Raji (cell line): ENCODE results near the gene ABLIM1.

Source experiments
- POLR2A ChIP-seq: IDR thresholded peaks from 2 replicates; pipeline ENCODE4 v1.6.1; 2011; ENCODE audit warnings: low read depth, low read length, control low read depth; ENCODE audit not compliant: insufficient read depth

Gene ABLIM1

GRCh38 chr10:114600057-114600456 lies 58.0 kb downstream of the ABLIM1 start:
- no peak for TF ChIP-seq POLR2A

DNA sequence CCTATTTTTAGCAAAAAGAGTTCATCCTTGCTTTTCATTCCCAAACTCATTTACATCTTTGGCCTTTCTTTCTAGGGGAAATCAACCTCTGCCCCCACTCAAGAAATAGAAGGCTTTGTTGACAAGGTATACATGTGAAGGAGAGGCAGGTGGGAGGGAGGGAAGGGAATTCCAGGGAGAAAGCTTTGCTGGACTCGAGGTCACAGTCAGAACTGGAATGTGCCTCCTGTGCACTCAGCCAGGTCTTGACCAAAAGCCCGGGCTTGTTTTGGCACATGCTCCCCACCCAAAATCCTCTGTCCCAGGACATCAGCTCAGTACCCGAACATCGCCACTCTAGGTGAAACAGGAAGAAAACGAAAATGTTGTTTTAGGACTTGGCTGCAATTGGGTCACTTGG lies 61.3 kb downstream of the ABLIM1 start:
- TF ChIP-seq POLR2A: no peak

DNA sequence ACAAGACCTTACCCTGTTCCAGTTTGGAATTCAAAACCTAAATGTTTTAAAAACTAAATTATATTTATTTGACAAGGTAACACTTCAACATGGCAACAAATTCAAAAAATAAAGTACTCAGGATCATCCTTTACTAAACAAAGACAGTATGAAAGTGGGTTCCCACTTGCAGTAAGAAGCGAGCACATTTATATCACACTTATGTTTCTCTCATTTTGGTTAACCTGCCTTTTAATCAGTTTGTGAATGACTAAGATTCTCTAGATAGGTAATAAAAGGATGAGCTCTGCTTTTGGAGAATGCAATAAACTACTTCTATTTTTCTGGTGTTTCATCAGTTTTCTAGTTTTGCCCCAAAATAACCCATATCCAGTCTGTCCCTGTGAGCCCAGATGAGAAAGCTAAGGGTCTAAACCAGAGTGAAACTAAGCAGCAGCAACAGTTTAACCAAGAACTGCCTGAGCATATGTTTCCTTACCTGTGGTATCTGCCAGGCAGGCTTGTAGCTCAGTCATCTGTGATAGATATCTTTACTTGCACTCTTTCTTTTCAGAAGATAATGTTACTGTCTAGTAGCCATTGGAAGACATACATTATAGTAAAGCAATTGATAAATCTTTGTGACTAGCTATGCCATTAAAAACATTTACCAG lies 64.1 kb downstream of the ABLIM1 start:
- TF ChIP-seq POLR2A: no peak

DNA sequence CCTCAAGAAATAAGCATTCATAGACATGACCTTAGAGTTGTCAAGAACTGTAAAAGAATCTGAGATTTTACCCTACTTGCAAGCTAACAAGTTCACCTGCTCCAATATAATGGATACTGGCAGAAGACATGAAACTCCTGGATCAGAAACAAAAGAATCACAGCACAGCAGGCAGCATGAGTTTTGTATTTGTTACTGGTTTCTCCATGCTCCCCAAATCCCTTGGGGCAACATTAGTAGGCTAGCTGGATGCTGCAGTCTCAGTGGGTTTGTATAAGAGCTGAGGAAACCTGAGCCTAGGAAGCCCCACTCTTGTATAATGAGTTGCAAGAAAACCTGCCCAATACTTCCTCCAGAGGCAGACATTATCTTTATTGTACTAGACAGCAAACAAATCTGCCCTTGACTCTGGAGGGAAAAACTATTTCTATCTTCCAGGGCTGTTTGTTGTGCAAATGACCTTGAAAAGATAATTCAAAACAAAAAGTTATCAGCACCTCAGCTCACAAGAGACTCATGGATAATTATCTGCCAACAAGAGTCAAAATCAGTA lies 64.8 kb downstream of the ABLIM1 start:
- no peak for TF ChIP-seq POLR2A

DNA sequence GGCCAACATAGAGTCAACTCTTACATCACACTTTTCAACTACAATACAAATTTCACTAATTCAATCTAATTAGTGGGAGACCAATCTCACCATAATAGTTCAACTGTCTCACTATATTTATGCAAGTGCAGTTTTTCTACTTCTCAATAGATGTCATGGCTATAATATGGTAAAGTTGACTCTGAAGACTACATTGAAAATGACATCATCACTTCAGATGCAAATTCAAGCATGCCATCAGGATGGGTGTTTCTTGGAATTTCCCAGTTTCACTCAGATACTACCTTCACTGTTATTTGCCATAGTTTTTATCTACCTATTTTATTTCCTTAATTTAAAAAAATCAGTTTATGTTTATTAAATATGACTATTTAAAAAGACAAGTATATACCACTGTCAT lies 67.1 kb downstream of the ABLIM1 start:
- TF ChIP-seq POLR2A: no peak

DNA sequence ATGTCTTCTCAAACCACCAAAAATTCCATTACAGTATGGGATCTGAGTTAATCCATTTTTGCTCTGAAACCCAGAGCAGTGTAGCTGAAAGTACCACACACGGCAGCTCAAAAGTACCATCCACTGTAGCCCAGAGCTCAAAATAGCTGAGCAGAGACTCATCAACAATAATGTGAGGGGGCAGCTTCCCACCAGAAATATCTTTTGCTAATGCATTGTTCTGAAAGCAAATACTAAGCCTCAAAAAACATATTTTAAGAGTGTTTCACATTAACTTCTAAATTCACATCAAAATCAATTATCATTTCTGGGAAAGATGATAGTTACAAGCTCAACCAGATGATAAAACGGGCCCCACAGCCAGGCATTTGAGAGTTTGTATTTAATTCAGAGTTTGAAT lies 73.7 kb downstream of the ABLIM1 start:
- TF ChIP-seq POLR2A: no peak

DNA sequence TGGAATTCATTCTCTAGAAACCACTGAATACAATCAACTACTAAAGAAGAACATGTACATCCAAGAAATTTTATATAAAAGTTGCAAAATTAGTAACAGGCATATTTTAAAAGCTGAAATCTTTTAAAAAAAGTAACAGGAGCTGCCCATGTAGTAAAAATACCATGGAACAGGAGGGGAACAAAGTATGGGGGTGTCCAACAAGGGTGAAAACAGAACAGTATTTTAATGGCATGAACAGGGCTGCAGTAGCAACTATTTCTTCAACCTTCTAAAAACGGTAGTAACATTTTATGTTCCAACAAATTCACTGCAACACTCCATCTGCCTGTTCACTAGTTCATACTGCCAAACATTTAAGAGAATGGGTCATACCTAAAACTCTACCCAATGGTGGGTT lies 77.0 kb downstream of the ABLIM1 start:
- no peak for TF ChIP-seq POLR2A

DNA sequence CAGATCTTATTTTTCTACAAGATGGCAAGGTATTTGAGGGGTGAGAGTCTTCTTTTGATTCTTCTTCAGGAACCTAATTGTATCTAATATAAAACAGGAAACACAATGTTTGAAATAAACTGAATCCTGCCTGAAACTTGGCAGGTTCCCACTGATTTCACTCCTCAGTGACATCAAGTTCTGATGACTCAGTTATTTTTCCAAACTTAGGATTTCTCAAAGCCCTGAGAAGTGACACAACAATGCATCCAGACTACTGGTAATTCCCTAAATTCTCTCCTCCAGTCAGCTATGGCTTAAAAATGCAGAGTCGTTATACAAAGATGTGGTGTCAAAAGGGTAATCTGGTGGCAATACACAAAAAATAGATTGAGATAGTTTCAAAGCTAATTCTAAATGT lies 80.9 kb downstream of the ABLIM1 start:
- no peak for TF ChIP-seq POLR2A

- no peak for TF ChIP-seq POLR2A
These were observed 81.4 kb downstream of the ABLIM1 start for GRCh38 chr10:114576716-114577115.

DNA sequence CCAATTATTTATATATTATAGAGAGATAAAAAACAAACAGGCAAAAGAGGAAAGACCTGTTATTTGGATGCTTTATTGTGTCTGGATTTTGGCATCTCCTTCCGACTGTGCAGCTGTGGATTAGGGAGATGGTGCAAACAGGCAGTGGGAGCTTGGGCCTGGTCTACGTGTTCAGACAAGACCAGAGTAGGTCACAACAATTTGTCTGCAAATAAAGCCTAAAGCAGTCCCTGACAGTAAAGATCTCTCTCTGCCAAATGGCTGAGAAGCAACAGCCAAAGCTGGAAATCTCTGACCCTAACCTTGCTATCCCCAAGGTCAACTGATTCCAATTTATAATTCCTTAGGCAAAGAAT lies 82.0 kb downstream of the ABLIM1 start:
- no peak for TF ChIP-seq POLR2A

- TF ChIP-seq POLR2A: no peak
These were observed 82.5 kb downstream of the ABLIM1 start for GRCh38 chr10:114575417-114576131.

- no peak for TF ChIP-seq POLR2A
These were observed 84.6 kb downstream of the ABLIM1 start for GRCh38 chr10:114573330-114574045.

DNA sequence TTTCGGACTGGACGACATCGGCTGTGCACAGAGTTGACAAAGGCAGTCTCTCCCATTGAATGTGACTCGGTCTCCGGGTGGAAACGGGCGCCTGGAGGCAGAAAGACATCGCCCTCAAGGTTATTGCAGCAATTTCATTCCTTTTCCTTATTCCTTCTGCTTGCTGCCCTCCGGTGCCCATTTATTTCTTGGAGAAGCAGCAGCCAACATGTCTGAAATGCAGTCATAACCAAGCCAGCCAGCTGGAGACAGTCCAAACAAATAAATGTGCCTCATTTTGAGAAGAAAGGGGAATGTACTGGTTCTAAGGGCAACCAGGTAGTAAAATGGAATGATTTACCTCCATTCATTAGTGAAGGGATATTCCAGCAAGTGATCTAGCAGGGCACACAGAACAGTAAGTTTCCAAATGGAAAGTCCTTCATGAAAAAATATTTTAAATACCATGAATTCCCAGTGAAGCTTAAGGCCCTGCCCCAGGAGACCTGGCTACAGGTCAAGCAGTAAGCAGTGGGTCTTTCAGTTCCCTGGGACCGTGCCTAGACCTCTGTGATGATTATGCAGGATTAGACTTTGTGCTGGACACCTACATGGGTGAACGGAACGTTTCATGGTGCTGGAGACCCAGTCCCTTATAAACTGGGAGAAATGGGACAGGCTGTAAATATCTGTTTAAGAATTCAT lies 86.6 kb downstream of the ABLIM1 start:
- no peak for TF ChIP-seq POLR2A

GRCh38 chr10:114566064-114566463 lies 92.0 kb downstream of the ABLIM1 start:
- no peak for TF ChIP-seq POLR2A

DNA sequence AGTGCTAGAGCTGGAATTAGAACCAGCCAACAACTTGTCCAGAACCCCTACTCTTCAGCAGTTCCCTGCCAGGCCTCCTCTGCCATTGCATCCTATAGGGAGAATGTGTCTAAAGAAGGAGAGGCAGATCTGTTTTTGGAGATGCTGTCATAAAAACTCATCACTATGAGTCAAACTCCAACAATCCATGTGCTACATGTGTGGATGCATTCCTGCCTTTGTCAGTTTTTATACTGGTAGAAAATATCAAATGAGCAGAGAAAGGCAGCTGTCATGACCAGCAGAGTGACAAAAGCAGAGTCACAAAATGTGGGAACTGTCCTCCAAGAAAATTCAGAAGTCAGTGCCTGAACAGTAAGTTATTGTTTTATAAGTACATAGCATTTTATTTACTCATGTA lies 93.0 kb downstream of the ABLIM1 start:
- no peak for TF ChIP-seq POLR2A
